ENCODE data around the gene CRELD2.

Gene CRELD2

GRCh38 chr22:49930596-49931412 lies 12.4 kb downstream of the CRELD2 start:
- Histone ChIP-seq H3K27me3 (ENCODE audit: control insufficient read depth in 1 of 2, insufficient read depth in 2 of 2, low read length in 2 of 2) (peaks cover 2 to 6% of the 10 kb centered on the region in 2 donors), H3K9me3 (ENCODE audit: control insufficient read depth in 2 of 2, low read length in 2 of 2) (no peaks in the 10 kb centered on the region), H3K4me3 (ENCODE audit: low read length in 2 of 2) (no peak overlapping the region), H3K36me3 (ENCODE audit: control insufficient read depth in 2 of 2, insufficient read depth in 2 of 2, low read length in 2 of 2) (peaks cover 0 to 3% of the 10 kb centered on the region in 2 donors), H3K4me1 (ENCODE audit: control insufficient read depth, insufficient read depth, low read length) (peaks cover 31% of the 10 kb centered on the region), H3K27ac (ENCODE audit: low read length) (no peak overlapping the region), H3K9ac (ENCODE audit: low read length in 2 of 2) (no peak overlapping the region)

- no peaks in the 10 kb centered on the region for H3K36me3 ChIP-seq (ENCODE audit: control insufficient read depth in 2 of 2, insufficient read depth in 2 of 2, low read length in 2 of 2)
- H3K9me3 ChIP-seq (ENCODE audit: control insufficient read depth in 2 of 2, low read length in 2 of 2), result no peaks in the 10 kb centered on the region
- H3K9ac ChIP-seq (ENCODE audit: low read length in 2 of 2), result no peak overlapping the region
- H3K4me1 ChIP-seq (ENCODE audit: control insufficient read depth, insufficient read depth, low read length), result peaks cover 51% of the 10 kb centered on the region
- peaks cover 2 to 6% of the 10 kb centered on the region in 2 donors for H3K27me3 ChIP-seq (ENCODE audit: control insufficient read depth in 1 of 2, insufficient read depth in 2 of 2, low read length in 2 of 2)
- H3K27ac ChIP-seq (ENCODE audit: low read length), result peak overlapping the region; percentile 76
- H3K4me3 ChIP-seq (ENCODE audit: low read length in 2 of 2), result peak overlapping the region in 1 of 2 donors; percentile 15
Observed at GRCh38 chr22:49933236-49934159, 15.1 kb downstream of the CRELD2 start.

DNA sequence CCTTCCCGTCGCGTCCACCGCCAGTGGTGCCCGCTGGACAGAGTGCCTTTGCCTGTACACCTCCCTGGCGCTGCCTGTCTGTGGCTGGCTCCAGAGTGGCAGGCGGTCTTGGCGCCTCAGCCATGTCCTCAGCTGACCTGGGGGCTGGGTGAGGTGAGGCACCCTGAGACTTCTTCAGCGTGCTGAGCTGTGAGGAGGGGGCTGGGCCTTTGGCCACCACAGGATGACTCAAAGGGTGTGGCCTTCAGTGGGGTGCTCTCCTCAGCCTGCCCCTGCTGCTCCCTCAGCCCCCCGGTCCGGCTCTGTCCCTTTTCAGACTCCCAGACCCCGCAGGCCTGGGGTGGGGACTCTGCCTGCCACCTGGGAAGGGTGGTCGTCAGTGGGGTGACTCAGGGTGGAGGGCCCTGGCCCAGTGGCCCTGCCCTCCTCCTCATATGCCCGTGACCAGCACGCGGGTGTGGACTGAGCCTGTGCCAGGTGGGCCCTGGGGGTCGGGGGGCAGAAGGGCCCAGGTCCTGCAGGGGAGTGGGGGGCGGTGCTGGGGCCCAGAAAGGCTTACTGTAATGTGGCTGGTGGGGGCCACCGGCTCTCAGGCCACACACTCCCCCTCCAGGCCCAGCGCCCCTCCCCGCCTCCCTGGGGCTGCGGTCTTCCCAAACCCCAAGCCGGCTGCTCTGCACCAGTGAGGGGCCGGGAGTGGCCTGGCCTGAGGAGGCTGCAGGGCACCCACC lies 15.9 kb downstream of the CRELD2 start:
- Histone ChIP-seq H3K9ac (ENCODE audit: low read length in 2 of 2) (peak overlapping the region in 1 of 2 donors; percentile 44), H3K4me3 (ENCODE audit: low read length in 2 of 2) (peak overlapping the region in 1 of 2 donors; percentile 35), H3K36me3 (ENCODE audit: control insufficient read depth in 2 of 2, insufficient read depth in 2 of 2, low read length in 2 of 2) (no peaks in the 10 kb centered on the region), H3K4me1 (ENCODE audit: control insufficient read depth, insufficient read depth, low read length) (peaks cover 51% of the 10 kb centered on the region), H3K27me3 (ENCODE audit: control insufficient read depth in 1 of 2, insufficient read depth in 2 of 2, low read length in 2 of 2) (no peaks in the 10 kb centered on the region), H3K27ac (ENCODE audit: low read length) (peak overlapping the region; percentile 76), H3K9me3 (ENCODE audit: control insufficient read depth in 2 of 2, low read length in 2 of 2) (no peaks in the 10 kb centered on the region)

GRCh38 chr22:49934891-49935557 lies 16.6 kb downstream of the CRELD2 start:
- peaks cover 44% of the 10 kb centered on the region for H3K4me1 ChIP-seq (ENCODE audit: control insufficient read depth, insufficient read depth, low read length)
- H3K9me3 ChIP-seq (ENCODE audit: control insufficient read depth in 2 of 2, low read length in 2 of 2), result no peaks in the 10 kb centered on the region
- peak overlapping the region; percentile 76 for H3K27ac ChIP-seq (ENCODE audit: low read length)
- no peaks in the 10 kb centered on the region for H3K27me3 ChIP-seq (ENCODE audit: control insufficient read depth in 1 of 2, insufficient read depth in 2 of 2, low read length in 2 of 2)
- H3K9ac ChIP-seq (ENCODE audit: low read length in 2 of 2), result peak overlapping the region in 1 of 2 donors; percentile 44
- H3K36me3 ChIP-seq (ENCODE audit: control insufficient read depth in 2 of 2, insufficient read depth in 2 of 2, low read length in 2 of 2), result no peaks in the 10 kb centered on the region
- peak overlapping the region in 1 of 2 donors; percentile 35 for H3K4me3 ChIP-seq (ENCODE audit: low read length in 2 of 2)

- H3K9me3 ChIP-seq (ENCODE audit: control insufficient read depth in 2 of 2, low read length in 2 of 2), result no peaks in the 10 kb centered on the region
- H3K36me3 ChIP-seq (ENCODE audit: control insufficient read depth in 2 of 2, insufficient read depth in 2 of 2, low read length in 2 of 2), result no peaks in the 10 kb centered on the region
- H3K4me3 ChIP-seq (ENCODE audit: low read length in 2 of 2), result no peak overlapping the region
- H3K27me3 ChIP-seq (ENCODE audit: control insufficient read depth in 1 of 2, insufficient read depth in 2 of 2, low read length in 2 of 2), result no peaks in the 10 kb centered on the region
- H3K4me1 ChIP-seq (ENCODE audit: control insufficient read depth, insufficient read depth, low read length), result peaks cover 40% of the 10 kb centered on the region
- no peak overlapping the region for H3K9ac ChIP-seq (ENCODE audit: low read length in 2 of 2)
- H3K27ac ChIP-seq (ENCODE audit: low read length), result no peak overlapping the region
Observed at GRCh38 chr22:49935561-49935960, 17.1 kb downstream of the CRELD2 start.

- Histone ChIP-seq H3K9me3 (ENCODE audit: control insufficient read depth in 2 of 2, low read length in 2 of 2) (no peaks in the 10 kb centered on the region), H3K4me1 (ENCODE audit: control insufficient read depth, insufficient read depth, low read length) (peaks cover 37% of the 10 kb centered on the region), H3K9ac (ENCODE audit: low read length in 2 of 2) (peak overlapping the region; percentile 29 to 55), H3K27ac (ENCODE audit: low read length) (no peak overlapping the region), H3K27me3 (ENCODE audit: control insufficient read depth in 1 of 2, insufficient read depth in 2 of 2, low read length in 2 of 2) (no peaks in the 10 kb centered on the region), H3K4me3 (ENCODE audit: low read length in 2 of 2) (peak overlapping the region; percentile 19 to 57), H3K36me3 (ENCODE audit: control insufficient read depth in 2 of 2, insufficient read depth in 2 of 2, low read length in 2 of 2) (no peaks in the 10 kb centered on the region)
Observed at GRCh38 chr22:49936018-49936972, 17.9 kb downstream of the CRELD2 start.

GRCh38 chr22:49936973-49937757 lies 18.7 kb downstream of the CRELD2 start:
- Histone ChIP-seq H3K36me3 (ENCODE audit: control insufficient read depth in 2 of 2, insufficient read depth in 2 of 2, low read length in 2 of 2) (no peaks in the 10 kb centered on the region), H3K27me3 (ENCODE audit: control insufficient read depth in 1 of 2, insufficient read depth in 2 of 2, low read length in 2 of 2) (no peaks in the 10 kb centered on the region), H3K4me1 (ENCODE audit: control insufficient read depth, insufficient read depth, low read length) (peaks cover 37% of the 10 kb centered on the region), H3K4me3 (ENCODE audit: low read length in 2 of 2) (peak overlapping the region in 1 of 2 donors; percentile 57), H3K9me3 (ENCODE audit: control insufficient read depth in 2 of 2, low read length in 2 of 2) (no peaks in the 10 kb centered on the region), H3K9ac (ENCODE audit: low read length in 2 of 2) (peak overlapping the region; percentile 29 to 55), H3K27ac (ENCODE audit: low read length) (no peak overlapping the region)

DNA sequence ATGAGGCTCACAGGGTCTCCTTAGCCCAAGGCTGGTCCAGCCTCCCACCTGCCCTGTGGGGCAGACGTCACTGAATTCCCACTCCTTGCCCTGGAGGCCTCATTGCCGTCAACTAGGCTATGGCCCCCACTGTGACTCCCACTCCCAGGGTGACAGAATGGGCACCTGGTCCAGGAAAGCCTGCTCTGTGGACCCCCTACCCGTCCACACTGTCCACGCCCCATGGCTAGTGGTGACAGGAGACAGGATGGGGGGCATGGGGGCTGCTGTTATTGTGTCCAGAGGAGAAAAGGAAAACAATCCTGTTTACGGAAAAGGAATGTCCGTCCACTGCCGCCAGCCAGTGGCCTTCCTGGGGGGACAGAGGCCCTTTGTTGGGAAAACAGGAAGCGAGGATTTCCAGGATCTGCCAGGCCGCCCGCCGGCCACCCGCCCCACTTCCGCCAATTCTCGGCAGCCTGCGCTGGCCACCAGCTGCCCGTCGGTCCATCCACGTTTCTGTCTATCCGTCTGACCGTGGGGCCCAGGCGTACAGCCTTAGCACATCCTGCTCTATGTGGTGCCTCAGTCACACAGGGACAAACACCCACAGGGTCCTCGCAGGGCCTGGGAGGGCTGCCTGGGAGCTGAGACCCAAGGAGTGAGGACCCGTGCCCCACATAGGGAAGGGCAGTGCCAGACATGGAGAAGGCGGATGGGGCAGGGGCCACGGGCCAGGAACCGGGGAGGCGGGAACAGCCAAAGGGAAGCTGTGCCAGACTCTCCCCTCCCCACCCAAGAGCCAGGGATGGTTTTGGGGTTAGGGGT lies 19.5 kb downstream of the CRELD2 start:
- Histone ChIP-seq H3K27me3 (ENCODE audit: control insufficient read depth in 1 of 2, insufficient read depth in 2 of 2, low read length in 2 of 2) (no peaks in the 10 kb centered on the region), H3K36me3 (ENCODE audit: control insufficient read depth in 2 of 2, insufficient read depth in 2 of 2, low read length in 2 of 2) (no peaks in the 10 kb centered on the region), H3K4me3 (ENCODE audit: low read length in 2 of 2) (peak overlapping the region in 1 of 2 donors; percentile 57), H3K27ac (ENCODE audit: low read length) (no peak overlapping the region), H3K9me3 (ENCODE audit: control insufficient read depth in 2 of 2, low read length in 2 of 2) (no peaks in the 10 kb centered on the region), H3K9ac (ENCODE audit: low read length in 2 of 2) (no peak overlapping the region), H3K4me1 (ENCODE audit: control insufficient read depth, insufficient read depth, low read length) (peaks cover 37% of the 10 kb centered on the region)

Measured in stomach smooth muscle (tissue), 2 donors.